ENCODE measurements around the gene POLR1C. TPM values are rescaled to one million over a fixed set of nuclear protein-coding genes. Genes with fewer than 3 reads are reported as not detected.
"Not testable (repeated sequence)": the region's sequence is repeated elsewhere in the genome, so short reads cannot be mapped to it uniquely, and the experiment has no call there.

POLR1C gene, protein sequence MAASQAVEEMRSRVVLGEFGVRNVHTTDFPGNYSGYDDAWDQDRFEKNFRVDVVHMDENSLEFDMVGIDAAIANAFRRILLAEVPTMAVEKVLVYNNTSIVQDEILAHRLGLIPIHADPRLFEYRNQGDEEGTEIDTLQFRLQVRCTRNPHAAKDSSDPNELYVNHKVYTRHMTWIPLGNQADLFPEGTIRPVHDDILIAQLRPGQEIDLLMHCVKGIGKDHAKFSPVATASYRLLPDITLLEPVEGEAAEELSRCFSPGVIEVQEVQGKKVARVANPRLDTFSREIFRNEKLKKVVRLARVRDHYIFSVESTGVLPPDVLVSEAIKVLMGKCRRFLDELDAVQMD
- polyA plus RNA-seq, result 10 to 100 TPM in 1 of 3 donors, 1 to 10 TPM in 2; 5.7 to 15.5 (median 7.3) TPM

DNA sequence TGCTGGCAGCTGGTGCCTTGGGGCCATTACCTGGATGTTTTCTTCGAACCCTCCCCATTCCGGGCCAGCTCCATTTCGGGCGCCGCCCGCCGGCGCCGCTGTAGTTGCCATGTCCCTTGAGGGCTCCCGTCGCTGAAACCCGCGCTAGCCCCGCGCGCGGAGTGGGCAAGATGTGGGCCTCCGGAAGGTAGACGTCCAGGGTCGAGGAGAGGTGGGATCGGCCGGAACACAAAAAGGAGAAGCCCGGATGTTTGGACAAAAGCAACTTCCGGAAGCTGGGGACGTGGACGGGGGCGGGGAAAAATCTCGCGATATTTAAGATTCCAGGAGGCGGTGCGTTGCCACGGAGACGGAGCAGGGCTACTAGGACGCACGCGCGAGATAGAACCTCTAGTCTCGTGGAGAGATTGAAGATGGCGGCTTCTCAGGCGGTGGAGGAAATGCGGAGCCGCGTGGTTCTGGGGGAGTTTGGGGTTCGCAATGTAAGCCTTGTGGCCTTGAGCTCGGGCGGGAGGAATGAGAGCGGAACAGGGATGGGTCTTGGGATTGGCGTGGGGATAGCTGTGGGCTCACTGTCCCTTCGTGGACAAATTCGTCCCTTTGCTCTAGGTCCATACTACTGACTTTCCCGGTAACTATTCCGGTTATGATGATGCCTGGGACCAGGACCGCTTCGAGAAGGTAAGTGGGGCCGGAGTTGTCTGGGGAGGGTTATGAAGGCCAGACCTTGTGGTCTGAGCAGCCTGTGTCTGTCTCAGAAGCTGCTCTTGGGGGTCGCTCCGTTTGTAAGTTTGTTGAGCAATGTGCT lies at the start of gene POLR1C, which contains the start of gene YIPF3:
TSS of gene POLR1C (plus strand) at position 393 of the 808 bp plus-strand sequence. CDS start at position 414, 21 bp downstream.
TSS of gene YIPF3 (minus strand) at position 230 of the 808 bp plus-strand sequence. CDS start at position 111, 119 bp downstream.
- Mint-ChIP-seq H3K9me3 (no peaks in the 10 kb centered on the region), H3K4me3 (no peak within 1 kb of the TSS), H3K27me3 (ENCODE audit: low read depth in 3 of 3) (peaks cover 0 to 6% (median 5%) of the 10 kb centered on the region in 3 donors), H3K36me3 (peaks cover 8 to 26% (median 11%) of the 10 kb centered on the region in 3 donors), H3K4me1 (peaks cover 6 to 14% of the 10 kb centered on the region in 2 donors), H3K27ac (peak within 1 kb of the TSS in 1 of 6 donors; percentile 60)
- DNase-seq, result peak; percentile 96 to 97 (median 96)

DNA sequence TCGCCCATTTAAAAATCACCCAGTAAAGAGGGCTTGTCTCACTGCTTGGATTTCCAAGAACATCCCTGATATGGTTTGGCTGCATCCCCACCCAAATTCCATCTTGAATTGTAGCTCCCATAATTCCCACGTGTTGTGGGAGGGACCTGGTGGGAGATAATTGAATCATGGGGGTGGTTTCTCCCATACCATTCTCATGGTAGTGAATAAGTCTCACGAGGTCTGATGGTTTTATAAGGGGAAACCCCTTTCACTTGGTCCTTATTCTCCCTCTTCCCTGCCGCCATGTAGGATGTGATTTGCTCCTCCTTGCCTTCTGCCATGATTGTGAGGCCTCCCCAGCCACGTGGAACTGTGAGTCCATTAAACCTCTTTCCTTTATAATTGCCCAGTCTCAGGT lies 49.6 kb upstream of the POLR1C start:
- not testable (repeated sequence) for H3K4me3 Mint-ChIP-seq, H3K36me3 Mint-ChIP-seq, H3K9me3 Mint-ChIP-seq, H3K4me1 Mint-ChIP-seq, DNase-seq, H3K27ac Mint-ChIP-seq
- peaks cover 11 to 14% (median 12%) of the 10 kb centered on the region in 3 donors for H3K27me3 Mint-ChIP-seq (ENCODE audit: low read depth in 3 of 3)

DNA sequence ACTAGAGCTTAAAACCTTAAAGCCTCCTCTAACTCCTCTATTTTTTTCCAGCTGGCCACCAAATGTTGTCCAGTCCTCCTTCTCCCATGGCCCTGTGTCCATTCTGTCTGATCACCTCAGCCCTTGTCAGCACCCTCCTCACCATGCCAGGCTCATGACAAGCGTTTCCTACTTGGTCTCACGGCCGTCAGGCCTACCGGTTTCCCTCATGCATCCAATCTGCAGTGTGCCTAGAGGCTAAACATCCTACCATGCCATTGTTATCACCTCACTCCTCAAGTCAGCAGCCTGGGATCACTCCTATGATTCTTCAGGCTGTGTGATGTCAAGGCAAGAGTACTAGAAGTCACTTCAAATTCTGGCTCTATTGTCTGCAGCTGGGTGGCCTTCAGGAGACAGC lies 49.1 kb upstream of the POLR1C start:
- no peak for DNase-seq
- H3K4me1 Mint-ChIP-seq, result no peaks in the 10 kb centered on the region
- H3K4me3 Mint-ChIP-seq, result no peak overlapping the region
- H3K27me3 Mint-ChIP-seq (ENCODE audit: low read depth in 3 of 3), result peaks cover 9 to 11% (median 9%) of the 10 kb centered on the region in 3 donors
- H3K36me3 Mint-ChIP-seq, result no peaks in the 10 kb centered on the region
- no peaks in the 10 kb centered on the region for H3K9me3 Mint-ChIP-seq
- no peak overlapping the region for H3K27ac Mint-ChIP-seq

DNA sequence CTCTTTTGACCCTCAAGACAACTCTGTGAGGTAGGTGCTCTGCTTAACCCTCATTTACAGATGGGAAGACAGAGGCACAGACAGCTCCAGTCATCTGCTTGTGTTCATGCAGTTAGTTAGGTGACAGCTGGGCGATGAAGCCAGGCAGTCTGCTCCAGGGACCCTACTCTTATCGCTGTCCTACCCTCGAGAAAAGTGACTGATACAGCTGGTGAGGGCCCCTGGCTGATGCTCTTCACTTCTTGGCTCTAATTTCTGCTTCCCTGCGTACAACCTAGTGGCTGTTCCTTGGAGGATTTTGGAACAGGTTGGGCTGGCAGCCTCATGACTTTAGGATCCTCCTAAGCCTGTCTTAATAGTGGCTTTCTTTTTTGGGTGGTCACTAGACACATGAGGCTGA lies 48.6 kb upstream of the POLR1C start:
- no peak overlapping the region for H3K4me3 Mint-ChIP-seq
- H3K4me1 Mint-ChIP-seq, result no peaks in the 10 kb centered on the region
- no peak overlapping the region for H3K27ac Mint-ChIP-seq
- no peaks in the 10 kb centered on the region for H3K36me3 Mint-ChIP-seq
- no peaks in the 10 kb centered on the region for H3K9me3 Mint-ChIP-seq
- peaks cover 9 to 11% (median 9%) of the 10 kb centered on the region in 3 donors for H3K27me3 Mint-ChIP-seq (ENCODE audit: low read depth in 3 of 3)
- DNase-seq, result no peak

DNA sequence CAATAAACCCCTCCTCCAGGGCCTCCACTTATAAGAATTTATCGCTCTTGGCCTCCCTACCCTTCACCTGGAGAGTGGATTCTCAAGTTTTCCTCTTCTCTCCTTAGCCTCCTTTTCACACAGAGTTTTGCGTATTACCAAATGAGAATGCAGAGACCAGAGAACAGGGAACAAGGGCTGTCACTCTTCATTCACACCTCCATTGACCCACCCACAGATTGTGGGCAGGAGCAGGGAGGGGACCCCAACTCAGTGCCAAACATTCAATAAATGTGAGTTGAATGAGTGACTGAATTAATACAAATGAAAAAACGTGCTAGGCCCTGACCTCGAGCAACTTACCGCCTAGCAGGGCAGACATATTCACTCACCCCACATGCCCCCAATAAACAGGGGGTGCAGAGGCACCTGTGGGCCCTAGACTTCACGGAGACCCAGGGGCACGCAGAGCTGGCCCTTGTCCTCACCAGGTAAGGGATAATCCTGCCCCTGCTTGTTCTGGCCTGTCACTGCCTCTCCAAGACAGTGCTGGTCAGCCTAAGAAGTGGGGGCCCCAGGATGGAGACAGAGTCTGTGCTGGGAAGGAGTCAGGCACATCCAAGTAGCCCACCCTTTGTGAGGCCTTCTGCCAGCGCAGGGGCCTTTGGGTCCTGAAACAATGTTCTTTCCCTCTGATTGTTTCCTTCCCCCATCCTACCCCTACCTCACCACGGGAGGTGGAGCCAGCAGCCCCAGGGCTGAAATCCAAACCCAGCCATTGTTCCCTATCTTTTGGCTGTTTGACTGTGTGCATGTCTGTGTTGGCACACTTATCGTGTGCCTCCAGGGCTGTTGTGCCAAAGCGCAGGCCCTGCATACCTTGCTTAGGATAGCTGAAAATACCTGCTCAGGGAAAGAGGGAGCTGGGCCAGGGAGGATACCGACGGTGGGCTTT lies 47.9 kb upstream of the POLR1C start:
- Mint-ChIP-seq H3K36me3 (no peaks in the 10 kb centered on the region), H3K9me3 (no peaks in the 10 kb centered on the region), H3K4me1 (no peaks in the 10 kb centered on the region), H3K27ac (peak overlapping the region in 2 of 6 donors; percentile 28 to 73), H3K4me3 (no peak overlapping the region), H3K27me3 (ENCODE audit: low read depth in 3 of 3) (peaks cover 8 to 11% (median 8%) of the 10 kb centered on the region in 3 donors)
- DNase-seq, result no peak

DNA sequence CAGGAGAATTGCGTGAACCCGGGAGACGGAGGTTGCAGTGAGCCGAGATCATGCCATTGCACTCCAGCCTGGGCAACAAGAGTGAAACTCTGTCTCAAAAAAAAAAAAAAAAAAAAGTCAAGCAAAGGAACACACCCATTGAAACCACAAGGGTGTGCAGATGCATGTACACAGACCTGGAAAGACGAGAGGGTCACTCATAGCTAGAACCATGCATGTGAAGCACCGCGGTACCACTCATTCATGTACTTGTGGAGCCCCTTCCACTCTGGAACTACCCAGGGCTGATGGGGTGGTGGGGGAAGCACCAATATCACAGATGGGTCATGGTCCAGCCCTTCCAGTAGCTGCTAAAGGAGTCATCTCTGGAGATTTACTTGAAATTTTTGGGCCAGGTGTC lies 46.9 kb upstream of the POLR1C start:
- H3K27ac Mint-ChIP-seq, result no peak overlapping the region

DNA sequence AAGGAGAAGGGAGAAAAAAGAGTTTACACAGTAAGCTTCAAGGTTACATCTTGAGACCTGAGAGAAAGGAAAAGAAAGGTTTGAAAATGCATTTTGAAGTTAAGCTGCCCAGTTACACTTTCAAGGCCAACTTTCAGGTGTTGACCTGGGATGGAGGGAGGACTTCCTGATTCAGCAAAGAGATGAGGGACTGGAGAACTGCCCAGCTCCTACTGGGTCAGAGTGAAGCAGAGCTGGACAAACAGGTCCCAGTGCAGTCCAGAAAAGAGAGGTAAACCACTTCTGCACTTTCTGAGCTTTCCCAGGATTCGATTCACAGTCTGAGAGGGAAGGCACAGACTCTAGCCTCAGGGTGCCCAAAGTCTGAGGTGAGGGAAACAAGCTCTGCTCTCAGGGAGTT lies 45.5 kb upstream of the POLR1C start:
- Mint-ChIP-seq H3K9me3 (no peaks in the 10 kb centered on the region), H3K36me3 (no peaks in the 10 kb centered on the region), H3K27me3 (ENCODE audit: low read depth in 3 of 3) (peaks cover 6 to 8% (median 7%) of the 10 kb centered on the region in 3 donors), H3K27ac (no peak overlapping the region), H3K4me1 (peaks cover 0 to under 1% of the 10 kb centered on the region in 2 donors), H3K4me3 (no peak overlapping the region)
- DNase-seq, result no peak

More for the DNA sequence above, 46.9 kb upstream of the POLR1C start:
- Mint-ChIP-seq H3K4me1 (no peaks in the 10 kb centered on the region), H3K4me3 (no peak overlapping the region), H3K9me3 (no peaks in the 10 kb centered on the region), H3K36me3 (no peaks in the 10 kb centered on the region), H3K27me3 (ENCODE audit: low read depth in 3 of 3) (peaks cover 6 to 8% (median 7%) of the 10 kb centered on the region in 3 donors)
- no peak for DNase-seq

DNA sequence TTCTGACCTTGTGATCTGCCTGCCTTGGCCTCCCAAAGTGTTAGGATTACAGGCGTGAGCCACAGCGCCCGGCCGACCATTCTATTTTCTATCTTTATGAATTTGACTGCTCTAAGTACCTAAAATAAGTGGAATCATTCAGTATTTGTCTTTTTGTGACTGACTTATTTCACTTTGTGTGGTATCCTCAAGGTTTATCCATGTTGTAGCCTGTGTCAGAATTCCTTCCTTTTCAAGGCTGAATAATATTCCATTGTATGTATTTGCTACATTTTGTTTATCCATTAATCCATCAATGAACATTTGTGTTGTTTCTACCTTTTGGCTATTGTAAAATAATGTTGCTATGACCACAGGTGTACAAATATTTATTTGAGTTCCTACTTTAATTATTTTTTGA lies 44.4 kb upstream of the POLR1C start:
- Mint-ChIP-seq H3K36me3 (no peaks in the 10 kb centered on the region), H3K4me3 (no peak overlapping the region), H3K27ac (no peak overlapping the region), H3K4me1 (peaks cover 10 to 12% of the 10 kb centered on the region in 2 donors), H3K27me3 (ENCODE audit: low read depth in 3 of 3) (peaks cover 6 to 8% (median 7%) of the 10 kb centered on the region in 3 donors), H3K9me3 (no peaks in the 10 kb centered on the region)
- DNase-seq, result no peak

DNA sequence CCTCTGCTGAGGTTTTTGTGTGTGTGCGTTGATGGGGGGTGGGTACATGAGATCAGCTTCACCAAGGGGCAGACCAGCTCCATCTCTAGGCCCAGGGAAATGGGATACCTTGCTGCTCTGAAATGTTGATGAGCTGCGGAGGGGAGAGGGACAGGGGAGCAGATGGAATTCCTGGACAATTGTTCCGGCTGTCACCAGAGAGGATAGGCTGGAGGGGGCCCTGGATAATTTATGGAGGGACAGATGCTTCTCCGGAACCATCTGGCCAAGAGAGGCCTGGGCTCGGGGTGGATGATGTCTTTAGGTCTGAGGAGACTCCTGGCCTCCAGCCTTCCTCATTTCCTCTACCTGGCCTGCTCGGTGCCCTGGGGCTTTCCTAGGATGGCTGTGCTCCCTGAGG lies 41.4 kb upstream of the POLR1C start:
- no peak for DNase-seq
- Mint-ChIP-seq H3K9me3 (no peaks in the 10 kb centered on the region), H3K27me3 (ENCODE audit: low read depth in 3 of 3) (peaks cover 4 to 7% (median 5%) of the 10 kb centered on the region in 3 donors), H3K4me3 (peak overlapping the region in 1 of 5 donors; percentile 6), H3K4me1 (peaks cover 28 to 35% of the 10 kb centered on the region in 2 donors), H3K36me3 (no peaks in the 10 kb centered on the region), H3K27ac (peak overlapping the region in 1 of 6 donors; percentile 53)

DNA sequence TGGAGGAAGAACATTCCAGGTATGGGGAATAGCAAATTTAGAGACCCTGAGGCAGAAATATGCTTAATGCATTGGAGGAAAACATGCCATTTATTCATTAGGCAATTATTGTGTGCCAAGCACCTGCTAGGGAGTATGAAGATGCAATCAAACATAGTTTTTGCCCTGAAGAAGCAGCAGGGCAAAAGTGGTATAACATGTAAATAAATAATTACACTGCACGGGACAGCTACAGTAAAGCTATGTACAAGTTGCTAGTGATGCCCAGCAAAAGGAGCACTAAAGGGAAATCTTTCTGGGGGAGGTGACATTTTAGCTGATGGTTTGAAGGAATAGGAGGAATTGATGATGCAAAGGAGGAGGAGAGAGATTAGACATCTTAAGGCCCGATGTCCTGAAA lies 40.1 kb upstream of the POLR1C start:
- no peaks in the 10 kb centered on the region for H3K9me3 Mint-ChIP-seq
- peak overlapping the region; percentile 80 to 95 (median 87) for H3K4me3 Mint-ChIP-seq
- peaks cover 28 to 43% of the 10 kb centered on the region in 2 donors for H3K4me1 Mint-ChIP-seq
- peaks cover 0 to 5% (median 2%) of the 10 kb centered on the region in 3 donors for H3K27me3 Mint-ChIP-seq (ENCODE audit: low read depth in 3 of 3)
- DNase-seq, result peak in 1 of 3 donors; percentile 3
- H3K27ac Mint-ChIP-seq, result peak overlapping the region; percentile 91 to 98 (median 94)
- H3K36me3 Mint-ChIP-seq, result no peaks in the 10 kb centered on the region

DNA sequence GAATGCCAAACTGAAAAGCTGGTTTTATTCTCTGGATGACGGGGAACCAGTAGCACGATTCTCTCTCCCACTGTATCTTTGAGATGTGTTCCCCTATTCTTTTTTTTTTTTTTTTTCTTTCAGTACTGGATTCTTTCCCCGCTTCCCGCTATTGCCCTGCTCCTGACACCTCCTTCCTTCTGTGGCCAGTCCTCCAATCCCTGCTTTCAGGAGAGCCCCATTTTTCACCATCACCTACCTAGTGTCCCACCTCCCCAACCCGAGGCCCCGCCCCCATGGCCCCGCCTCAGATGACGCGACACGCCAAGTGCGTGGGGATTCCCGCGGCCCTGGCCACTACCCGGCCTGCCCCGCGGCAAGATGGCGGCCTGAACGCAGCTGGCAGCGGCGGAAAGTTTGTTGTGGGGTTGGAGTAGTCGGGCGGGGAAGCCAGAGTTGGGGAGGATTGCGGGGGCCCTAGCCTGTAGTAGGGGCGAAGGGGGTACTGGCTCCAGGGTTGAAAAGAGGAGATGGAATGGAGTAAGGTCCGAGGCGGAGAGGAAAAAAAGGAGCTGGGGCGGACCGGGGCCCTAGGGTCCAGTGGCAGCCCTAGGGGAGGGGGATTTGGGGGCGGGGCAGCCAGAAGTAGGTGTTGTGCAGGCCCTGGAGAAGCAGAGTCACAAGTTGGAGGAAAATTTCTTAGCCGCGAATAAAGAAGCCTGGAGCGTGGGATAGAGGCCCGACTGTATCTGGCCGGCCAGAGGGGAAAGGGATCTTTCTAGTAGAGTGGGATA lies 39.5 kb upstream of the POLR1C start, which contains the start of gene TJAP1:
TSS of gene TJAP1 (plus strand) at position 336 of the 773 bp plus-strand sequence. CDS start 21,432 bp downstream, outside the sequence.
- peak within 1 kb of the TSS; percentile 91 to 98 (median 94) for H3K27ac Mint-ChIP-seq
- peaks cover 31 to 50% of the 10 kb centered on the region in 2 donors for H3K4me1 Mint-ChIP-seq
- H3K36me3 Mint-ChIP-seq, result no peaks in the 10 kb centered on the region
- H3K9me3 Mint-ChIP-seq, result no peaks in the 10 kb centered on the region
- peak; percentile 90 to 93 (median 91) for DNase-seq
- peaks cover 0 to 7% (median 2%) of the 10 kb centered on the region in 3 donors for H3K27me3 Mint-ChIP-seq (ENCODE audit: low read depth in 3 of 3)
- peak within 1 kb of the TSS; percentile 80 to 95 (median 87) for H3K4me3 Mint-ChIP-seq

DNA sequence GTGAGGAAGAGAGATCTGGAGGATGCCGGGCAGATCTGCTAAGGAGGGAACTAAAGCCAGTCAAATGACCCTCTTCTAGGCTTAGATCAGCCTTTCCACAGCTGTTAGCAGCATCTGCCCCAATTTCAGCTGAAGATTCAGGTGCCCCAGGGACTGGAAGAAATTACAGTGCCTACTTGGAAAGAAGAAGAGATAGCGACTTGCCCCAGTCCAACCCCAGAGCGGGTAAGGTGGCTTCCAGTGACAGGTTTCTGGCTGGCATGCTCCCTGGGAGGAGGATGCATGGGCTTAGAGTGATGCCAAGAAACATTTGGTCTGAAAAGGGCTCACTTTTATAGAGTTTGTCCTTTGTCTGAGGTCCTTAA lies 38.9 kb upstream of the POLR1C start:
- peak overlapping the region; percentile 80 to 95 (median 87) for H3K4me3 Mint-ChIP-seq
- H3K27me3 Mint-ChIP-seq (ENCODE audit: low read depth in 3 of 3), result peaks cover 0 to 7% (median 2%) of the 10 kb centered on the region in 3 donors
- peak overlapping the region; percentile 91 to 98 (median 94) for H3K27ac Mint-ChIP-seq
- no peaks in the 10 kb centered on the region for H3K36me3 Mint-ChIP-seq
- no peaks in the 10 kb centered on the region for H3K9me3 Mint-ChIP-seq
- H3K4me1 Mint-ChIP-seq, result peaks cover 31 to 52% of the 10 kb centered on the region in 2 donors
- peak in 1 of 3 donors; percentile 3 for DNase-seq

All from immature natural killer cell (primary cell).